ENCODE measurements around the gene WDR77.

Gene WDR77

GRCh38 chr1:111462370-111463028 lies 13.4 kb upstream of the WDR77 start:
- FAIRE-seq (no peak), DNase-seq (ENCODE audit: insufficient read length, low spot score) (no peak)
- TF ChIP-seq, protein P1, sequence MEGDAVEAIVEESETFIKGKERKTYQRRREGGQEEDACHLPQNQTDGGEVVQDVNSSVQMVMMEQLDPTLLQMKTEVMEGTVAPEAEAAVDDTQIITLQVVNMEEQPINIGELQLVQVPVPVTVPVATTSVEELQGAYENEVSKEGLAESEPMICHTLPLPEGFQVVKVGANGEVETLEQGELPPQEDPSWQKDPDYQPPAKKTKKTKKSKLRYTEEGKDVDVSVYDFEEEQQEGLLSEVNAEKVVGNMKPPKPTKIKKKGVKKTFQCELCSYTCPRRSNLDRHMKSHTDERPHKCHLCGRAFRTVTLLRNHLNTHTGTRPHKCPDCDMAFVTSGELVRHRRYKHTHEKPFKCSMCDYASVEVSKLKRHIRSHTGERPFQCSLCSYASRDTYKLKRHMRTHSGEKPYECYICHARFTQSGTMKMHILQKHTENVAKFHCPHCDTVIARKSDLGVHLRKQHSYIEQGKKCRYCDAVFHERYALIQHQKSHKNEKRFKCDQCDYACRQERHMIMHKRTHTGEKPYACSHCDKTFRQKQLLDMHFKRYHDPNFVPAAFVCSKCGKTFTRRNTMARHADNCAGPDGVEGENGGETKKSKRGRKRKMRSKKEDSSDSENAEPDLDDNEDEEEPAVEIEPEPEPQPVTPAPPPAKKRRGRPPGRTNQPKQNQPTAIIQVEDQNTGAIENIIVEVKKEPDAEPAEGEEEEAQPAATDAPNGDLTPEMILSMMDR (IDR thresholded peaks at IDR 0.05; ENCODE audit: insufficient read depth, missing control alignments): no peak

DNA sequence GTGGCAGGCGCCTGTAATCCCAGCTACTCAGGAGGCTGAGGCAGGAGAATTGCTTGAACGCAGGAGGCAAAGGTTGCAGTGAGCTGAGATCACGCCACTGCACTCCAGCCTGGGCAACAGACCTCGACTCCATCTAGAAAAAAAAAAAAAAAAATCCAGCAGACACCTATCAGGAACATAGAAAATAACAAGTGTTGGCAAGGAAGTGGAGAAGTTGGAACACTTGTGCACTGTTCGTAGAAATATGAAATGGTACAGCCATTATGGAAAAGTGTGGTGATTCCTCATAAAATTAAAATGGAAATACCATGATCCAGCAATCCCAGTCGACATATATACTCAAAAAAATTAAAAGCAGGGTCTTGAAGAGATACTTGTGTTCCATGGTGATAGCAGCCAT lies 12.7 kb upstream of the WDR77 start:
- DNase-seq (ENCODE audit: insufficient read length, low spot score) (no peak), FAIRE-seq (no peak)
- TF ChIP-seq, protein P1 (IDR thresholded peaks at IDR 0.05; ENCODE audit: insufficient read depth, missing control alignments): no peak

- DNase-seq (ENCODE audit: insufficient read length, low spot score) (no peak), FAIRE-seq (no peak)
- TF ChIP-seq, protein P1 (IDR thresholded peaks at IDR 0.05; ENCODE audit: insufficient read depth, missing control alignments): no peak
These were observed 6.6 kb upstream of the WDR77 start for GRCh38 chr1:111455642-111456031.

DNA sequence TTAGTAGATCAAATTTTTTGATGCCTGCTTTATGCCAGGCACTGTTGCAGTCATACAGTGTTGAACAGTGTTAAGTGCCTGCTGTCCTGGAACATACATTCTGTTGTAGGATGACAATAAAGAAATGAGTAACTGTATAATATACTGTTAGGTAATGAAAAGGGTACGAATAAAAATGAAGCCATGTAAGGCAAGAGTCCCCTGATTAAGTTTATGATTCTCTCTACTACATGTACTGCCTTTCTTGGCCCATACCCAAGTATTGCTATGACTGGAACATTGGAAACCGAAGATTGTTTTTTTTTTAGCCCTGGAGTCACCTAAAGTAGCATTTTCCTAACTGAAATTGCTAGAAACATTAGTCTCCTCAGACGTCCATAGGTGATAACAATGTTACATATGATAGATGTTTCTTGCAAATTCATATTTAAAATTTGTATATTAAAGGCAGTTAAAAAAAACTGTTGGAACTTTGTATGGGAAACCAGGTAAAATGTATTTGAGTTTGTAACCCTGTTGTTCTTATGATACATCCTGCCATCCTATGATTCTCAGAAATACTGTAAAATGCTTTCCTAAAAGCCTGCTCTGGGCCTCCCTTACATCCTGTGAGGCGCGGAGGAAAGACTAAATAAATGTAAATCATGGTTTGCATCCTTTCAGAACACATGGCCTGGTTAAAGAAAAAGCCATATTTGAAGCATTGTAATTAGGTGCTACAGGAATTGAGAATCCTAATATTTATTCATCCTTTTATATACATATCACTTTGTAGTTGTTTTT lies 6.0 kb upstream of the WDR77 start:
- TF ChIP-seq, protein P1 (IDR thresholded peaks at IDR 0.05; ENCODE audit: insufficient read depth, missing control alignments): no peak
- DNase-seq (ENCODE audit: insufficient read length, low spot score) (no peak), FAIRE-seq (no peak)

DNA sequence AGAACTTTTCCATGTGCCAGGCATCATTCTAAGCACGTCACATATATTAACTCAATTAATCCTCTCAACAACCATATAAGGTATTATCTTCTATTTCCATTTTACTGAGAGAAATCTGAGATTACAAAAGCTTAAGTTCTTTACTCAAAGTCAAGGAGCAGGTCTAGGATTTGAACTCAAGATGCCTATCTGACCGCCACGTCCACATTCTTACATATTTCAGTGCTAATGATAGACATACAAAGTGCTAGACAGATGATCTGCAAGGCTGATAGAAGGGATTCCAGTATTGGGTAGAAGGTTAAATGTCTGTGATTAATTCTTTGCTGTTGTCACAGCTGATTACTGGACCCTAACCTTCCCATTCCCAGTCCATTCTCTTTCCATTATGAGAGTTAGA lies 4.7 kb upstream of the WDR77 start:
- FAIRE-seq: no peak
- TF ChIP-seq, protein P1 (IDR thresholded peaks at IDR 0.05; ENCODE audit: insufficient read depth, missing control alignments): no peak

GRCh38 chr1:111452581-111452980 lies 3.5 kb upstream of the WDR77 start:
- TF ChIP-seq, protein P1 (IDR thresholded peaks at IDR 0.05; ENCODE audit: insufficient read depth, missing control alignments): no peak
- DNase-seq (ENCODE audit: insufficient read length, low spot score): no peak
- no peak for FAIRE-seq

More for the DNA sequence above, 4.7 kb upstream of the WDR77 start:
- DNase-seq (ENCODE audit: insufficient read length, low spot score): no peak

GRCh38 chr1:111450185-111450584 lies 1.1 kb upstream of the WDR77 start:
- DNase-seq (ENCODE audit: insufficient read length, low spot score): no peak
- FAIRE-seq: no peak
- TF ChIP-seq, protein P1 (IDR thresholded peaks at IDR 0.05; ENCODE audit: insufficient read depth, missing control alignments): no peak
